Fibroblast of lung (primary cell): ENCODE results near the gene TH.

Experiments
- CTCF ChIP-seq, 2 donors: IDR thresholded peaks in 1 of 2; conservative IDR thresholded peaks in 1 of 2; 1 replicate in 1 of 2; 2 replicates in 1 of 2; pipeline ENCODE4 v1.5.1; 2011 to 2012; ENCODE audit warnings: low read length in 2 of 2, control low read depth in 1 of 2, inconsistent platforms in 1 of 2, low read depth in 1 of 2, mild to moderate bottlenecking in 1 of 2
- EZH2 ChIP-seq: IDR thresholded peaks from 2 replicates; pipeline ENCODE4 v1.5.1; 2012; ENCODE audit warnings: low read length, control low read depth, mild to moderate bottlenecking; ENCODE audit errors: missing control alignments

GRCh38 chr11:2221024-2221423, 49.4 kb upstream of the TH start:
- no peak for TF ChIP-seq CTCF (conservative IDR thresholded peaks at IDR 0.05 in 1 of 2, IDR thresholded peaks at IDR 0.05 in 1 of 2; ENCODE audit: low read depth in 1 of 2, low read length in 2 of 2)
- TF ChIP-seq EZH2: no peak
